Psoas muscle (tissue), 8 donors: Measurements from ENCODE around the gene POU2AF1. TPM values are rescaled to one million over a fixed set of nuclear protein-coding genes. Genes with fewer than 3 reads are reported as not detected.

Experiments used
- ATAC-seq, 4 donors: fragments of 200-7000 bp; cut with Tn5 transposase; one replicate each; pipeline ENCODE4 v1.9.1; 2020; ENCODE audit warnings: moderate library complexity in 3 of 4, mild to moderate bottlenecking in 2 of 4
- DNase-seq, 2 donors: peaks; one replicate each; pipeline ENCODE4 v3.0.0-alpha.2; 2020
- H3K27ac ChIP-seq: fragments of 200-600 bp; one replicate; pipeline ENCODE4 v1.8.0; 2022
- H3K27me3 ChIP-seq, 3 donors: fragments of 200-600 bp in 1 of 3; one replicate each; pipeline versions ENCODE4 v1.6.1 to v1.8.0; 2013 to 2022; ENCODE audit warnings: low read length in 2 of 3, mild to moderate bottlenecking in 2 of 3, moderate library complexity in 1 of 3; ENCODE audit not compliant: insufficient read depth in 3 of 3
- H3K36me3 ChIP-seq, 2 donors: fragments of 200-600 bp in 1 of 2; one replicate each; pipeline versions ENCODE4 v1.6.1 to v1.8.0; 2013 to 2022; ENCODE audit warnings: low read depth in 1 of 2, mild to moderate bottlenecking in 1 of 2, moderate library complexity in 1 of 2; ENCODE audit not compliant: insufficient read depth in 1 of 2
- H3K4me1 ChIP-seq: fragments of 200-600 bp; one replicate; pipeline ENCODE4 v1.8.0; 2022
- H3K4me3 ChIP-seq: fragments of 200-600 bp; one replicate; pipeline ENCODE4 v1.8.0; 2022; ENCODE audit warnings: mild to moderate bottlenecking
- H3K9me3 ChIP-seq: fragments of 200-600 bp; one replicate; pipeline ENCODE4 v1.8.0; 2022
- WGBS, 3 donors: extraction: QIAGEN DNeasy Blood & Tissue Kit; methylation state at CpG; one replicate each; pipeline versions ENCODE4 v1.1.6 to v1.1.7; 2013; 5-methylcytosine and 5-hydroxymethylcytosine counted together
- intact Hi-C, 2 donors: fragments of 100-400 bp; cut with DNase I; formaldehyde crosslinking; loops; one replicate each; pipeline versions ENCODE4 v1.11.0 to v1.14.2; 2022
- polyA plus RNA-seq, 3 donors: library from polyadenylated mRNA; stranded (reverse); fragments of 200-250 nt; gene quantifications; one replicate each; pipeline ENCODE4 v1.2.3, GENCODE V29; 2013
- total RNA-seq, 4 donors: library from RNA; stranded (reverse); fragmentation: NEBNext Ultra II Directional in 2 of 4; extraction: Animal tissue kit (Norgen Biotek cat#: 25700) in 2 of 4; gene quantifications; one replicate each; pipeline versions ENCODE4 v1.2.1 to v1.2.4, GENCODE V29; 2021 to 2023
- TF ChIP-seq, protein P1 (sequence below): fragments of 200-600 bp; IDR thresholded peaks from one replicate; pipeline ENCODE4 v1.8.0; 2022; ENCODE audit warnings: antibody characterized with exemption
- donor health status: healthy with polysubstance abuse.
- donor health status: DM: no; HTN: no; CAD: no; lungs with moderate emphysema.
- donor health status: Bipolar disorder and iron deficiency.
- donor health status: healthy.
- donor health status: DM: yes; HTN: yes; CAD: no.
- donor health status: DM: no; HTN: no; CAD: no.
- donor health status: DM: no; HTN: no; CAD: no.
- donor health status: DM: yes; HTN: yes; CAD: no.

POU2AF1 gene
- total and polyA plus RNA-seq, 7 donors, result 0.01 to 0.25 (median 0.13) TPM; not detected in 3

DNA sequence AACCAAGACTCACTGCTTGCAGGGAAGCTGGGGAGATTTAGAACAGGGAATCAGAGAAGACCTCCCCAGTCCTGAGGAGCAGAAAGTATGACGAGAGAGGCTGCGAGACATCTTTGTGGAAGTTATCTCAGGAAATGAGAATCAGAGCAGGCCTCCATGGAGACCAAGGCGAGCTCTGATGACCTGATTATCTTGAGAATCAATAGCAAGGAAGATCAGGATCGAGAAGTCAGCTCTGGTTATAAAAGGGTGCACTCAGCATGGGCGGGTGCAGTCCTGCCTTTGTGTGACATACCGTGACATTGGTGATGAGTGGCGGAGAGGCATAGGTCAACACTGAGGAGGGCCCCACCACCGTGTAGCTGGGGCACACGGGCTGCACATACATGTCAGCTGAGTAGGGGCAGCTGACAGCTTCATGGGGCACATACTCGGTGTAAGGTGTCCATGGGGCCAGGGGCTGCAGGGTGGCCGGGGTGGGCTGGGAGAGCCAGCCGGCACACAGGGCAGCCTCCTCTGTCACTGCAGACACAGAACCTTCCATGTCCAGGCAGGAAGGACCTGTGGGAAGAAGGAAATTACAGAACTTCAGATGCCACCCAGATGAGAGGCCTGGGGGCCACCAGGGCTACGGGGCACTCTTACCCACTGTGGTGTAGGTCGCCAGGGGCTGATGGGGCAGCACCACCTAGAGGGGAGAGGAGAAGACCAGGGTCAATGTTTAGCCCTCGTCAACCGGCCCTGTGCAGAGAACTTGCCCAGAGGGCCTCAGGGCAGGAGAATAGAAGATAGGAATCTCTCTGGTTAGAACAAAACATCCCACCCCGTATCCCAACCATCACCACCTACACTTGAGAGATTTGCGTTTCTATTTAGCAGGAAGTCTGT is 21.7 kb downstream of the POU2AF1 start:
- intact Hi-C loops, result no loop called here
- DNase-seq (no peak), ATAC-seq (no peak)
- no peak overlapping the region for H3K27ac ChIP-seq
- 81 to 87% (median 82%) methylated on average over 18 of the region's 18 CpGs for WGBS, 3 donors
- no peaks in the 10 kb centered on the region for H3K36me3 ChIP-seq
- H3K9me3 ChIP-seq, result no peaks in the 10 kb centered on the region
- no peak overlapping the region for H3K4me3 ChIP-seq
- H3K27me3 ChIP-seq, result no peaks in the 10 kb centered on the region
- TF ChIP-seq, protein P1, sequence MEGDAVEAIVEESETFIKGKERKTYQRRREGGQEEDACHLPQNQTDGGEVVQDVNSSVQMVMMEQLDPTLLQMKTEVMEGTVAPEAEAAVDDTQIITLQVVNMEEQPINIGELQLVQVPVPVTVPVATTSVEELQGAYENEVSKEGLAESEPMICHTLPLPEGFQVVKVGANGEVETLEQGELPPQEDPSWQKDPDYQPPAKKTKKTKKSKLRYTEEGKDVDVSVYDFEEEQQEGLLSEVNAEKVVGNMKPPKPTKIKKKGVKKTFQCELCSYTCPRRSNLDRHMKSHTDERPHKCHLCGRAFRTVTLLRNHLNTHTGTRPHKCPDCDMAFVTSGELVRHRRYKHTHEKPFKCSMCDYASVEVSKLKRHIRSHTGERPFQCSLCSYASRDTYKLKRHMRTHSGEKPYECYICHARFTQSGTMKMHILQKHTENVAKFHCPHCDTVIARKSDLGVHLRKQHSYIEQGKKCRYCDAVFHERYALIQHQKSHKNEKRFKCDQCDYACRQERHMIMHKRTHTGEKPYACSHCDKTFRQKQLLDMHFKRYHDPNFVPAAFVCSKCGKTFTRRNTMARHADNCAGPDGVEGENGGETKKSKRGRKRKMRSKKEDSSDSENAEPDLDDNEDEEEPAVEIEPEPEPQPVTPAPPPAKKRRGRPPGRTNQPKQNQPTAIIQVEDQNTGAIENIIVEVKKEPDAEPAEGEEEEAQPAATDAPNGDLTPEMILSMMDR, result no peak
- no peaks in the 10 kb centered on the region for H3K4me1 ChIP-seq

- no peak for DNase-seq
- H3K4me1 ChIP-seq, result no peaks in the 10 kb centered on the region
- no peak for ATAC-seq
- TF ChIP-seq, protein P1, result no peak
- intact Hi-C loops, result no loop called here
- no peaks in the 10 kb centered on the region for H3K27me3 ChIP-seq
- H3K36me3 ChIP-seq, result no peaks in the 10 kb centered on the region
- H3K27ac ChIP-seq, result no peak overlapping the region
- WGBS, 3 donors, result 74 to 83% (median 81%) methylated on average over 3 of the region's 3 CpGs
- H3K4me3 ChIP-seq, result no peak overlapping the region
- H3K9me3 ChIP-seq, result no peaks in the 10 kb centered on the region
Measured at GRCh38 chr11:111356660-111357048, 22.4 kb downstream of the POU2AF1 start.

DNA sequence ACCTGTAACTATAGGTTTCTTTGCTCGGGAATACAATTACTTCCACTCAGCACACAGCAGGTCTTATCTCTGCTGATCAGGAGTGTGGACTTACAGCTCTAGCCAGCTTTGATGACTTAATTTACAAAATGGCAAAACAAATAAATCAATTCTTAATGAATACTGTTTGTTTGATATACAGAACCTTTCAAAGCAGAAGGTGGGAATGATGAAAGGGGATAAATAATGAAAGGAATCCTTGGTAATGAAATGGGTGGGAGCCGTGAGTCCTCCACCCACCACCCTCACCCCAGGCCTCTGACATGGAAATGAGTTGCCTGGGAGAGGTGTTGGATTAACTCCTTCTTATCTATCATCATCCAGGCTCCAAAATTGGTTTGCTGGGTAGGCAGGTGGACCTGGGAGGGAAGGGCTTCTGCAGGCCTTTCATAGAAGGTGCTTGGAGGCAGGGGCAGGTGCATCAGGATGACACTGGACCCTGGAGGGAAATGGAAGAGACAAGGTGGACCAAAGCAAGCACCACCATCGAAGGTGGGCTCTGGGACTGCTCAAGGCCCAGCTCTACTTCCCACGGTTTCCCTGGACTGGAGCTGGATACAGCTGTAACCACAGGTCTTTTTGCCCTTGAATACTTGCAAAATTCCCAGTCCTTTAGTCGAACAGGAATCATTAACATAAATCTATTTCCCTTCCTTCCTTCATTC is 23.0 kb downstream of the POU2AF1 start:
- H3K4me1 ChIP-seq, result no peaks in the 10 kb centered on the region
- WGBS, 3 donors, result 69 to 74% (median 70%) methylated on average over 5 of the region's 5 CpGs
- no peaks in the 10 kb centered on the region for H3K27me3 ChIP-seq
- H3K4me3 ChIP-seq, result no peak overlapping the region
- intact Hi-C loops, result no loop called here
- DNase-seq (no peak), ATAC-seq (no peak)
- H3K36me3 ChIP-seq, result no peaks in the 10 kb centered on the region
- no peak overlapping the region for H3K27ac ChIP-seq
- H3K9me3 ChIP-seq, result no peaks in the 10 kb centered on the region
- TF ChIP-seq, protein P1, result no peak

- ATAC-seq, result no peak
- no peak for DNase-seq
- intact Hi-C loops, result no loop called here
- Histone ChIP-seq H3K4me1 (no peaks in the 10 kb centered on the region), H3K4me3 (no peak overlapping the region), H3K27me3 (no peaks in the 10 kb centered on the region), H3K9me3 (no peaks in the 10 kb centered on the region), H3K27ac (no peak overlapping the region), H3K36me3 (no peaks in the 10 kb centered on the region)
- 86 to 91% (median 87%) methylated on average over 5 of the region's 5 CpGs for WGBS, 3 donors
- TF ChIP-seq, protein P1, result no peak
Measured at GRCh38 chr11:111355101-111355500, 24.0 kb downstream of the POU2AF1 start.
